Common myeloid progenitor, CD34-positive (primary cell): ENCODE results near the gene CLDN12.

Source experiments
- CTCF ChIA-PET: fragments of 350-600 bp; sonication (Branson Sonifier 250); formaldehyde crosslinking; loops from one replicate; lab custom pipeline; 2021; ENCODE audit warnings: antibody characterized with exemption; lab: Charles Lee
- POLR2A ChIA-PET: fragments of 350-600 bp; sonication (Branson Sonifier 250); formaldehyde crosslinking; loops from one replicate; lab custom pipeline; 2021; ENCODE audit warnings: antibody characterized with exemption; lab: Charles Lee
- DNase-seq, 3 donors: peaks; one replicate each; pipeline versions ENCODE4 v3.0.0 to v3.0.0-alpha.2; 2013
- H3K27ac ChIP-seq, 2 experiments: 1 replicate in 1 of 2; 2 replicates in 1 of 2; pipeline ENCODE4 v1.7.0; 2013; ENCODE audit warnings: inconsistent platforms in 2 of 2, low read length in 2 of 2, mild to moderate bottlenecking in 2 of 2, low read depth in 1 of 2, moderate library complexity in 1 of 2; ENCODE audit not compliant: severe bottlenecking in 2 of 2, insufficient read depth in 1 of 2, poor library complexity in 1 of 2
- H3K27me3 ChIP-seq, 5 experiments: replicated peaks in 2 of 5; 1 replicate in 3 of 5; 2 replicates in 2 of 5; pipeline versions ENCODE4 v1.6.1 to v1.7.0; 2013; ENCODE audit warnings: low read length in 4 of 5, mild to moderate bottlenecking in 2 of 5, moderate library complexity in 2 of 5, inconsistent platforms in 1 of 5; ENCODE audit not compliant: insufficient read depth in 5 of 5, control insufficient read depth in 4 of 5
- H3K36me3 ChIP-seq, 4 experiments: 1 replicate in 2 of 4; 2 replicates in 2 of 4; pipeline versions ENCODE4 v1.6.1 to v1.7.0; 2013; ENCODE audit warnings: low read length in 3 of 4, control low read depth in 1 of 4, mild to moderate bottlenecking in 1 of 4; ENCODE audit not compliant: control insufficient read depth in 4 of 4, insufficient read depth in 4 of 4
- H3K4me1 ChIP-seq, 4 experiments: 1 replicate in 3 of 4; 2 replicates in 1 of 4; pipeline versions ENCODE4 v1.6.1 to v1.7.1; 2013; ENCODE audit warnings: low read length in 3 of 4, mild to moderate bottlenecking in 3 of 4, control low read depth in 1 of 4, inconsistent platforms in 1 of 4, moderate library complexity in 1 of 4; ENCODE audit not compliant: control insufficient read depth in 4 of 4, insufficient read depth in 4 of 4; ENCODE audit errors: control extremely low read depth in 1 of 4
- H3K4me3 ChIP-seq, 7 experiments: 1 replicate in 4 of 7; 2 replicates in 3 of 7; pipeline versions ENCODE4 v1.5.1 to v1.7.0; 2013; ENCODE audit warnings: mild to moderate bottlenecking in 7 of 7, low read length in 6 of 7, moderate library complexity in 6 of 7, inconsistent platforms in 2 of 7, low read depth in 2 of 7, control low read depth in 1 of 7; ENCODE audit not compliant: insufficient read depth in 4 of 7, control insufficient read depth in 1 of 7; ENCODE audit errors: extremely low read depth in 1 of 7
- H3K9me3 ChIP-seq, 5 experiments: 1 replicate in 4 of 5; 2 replicates in 1 of 5; pipeline versions ENCODE4 v1.6.1 to v1.7.1; 2013; ENCODE audit warnings: low read length in 4 of 5, mild to moderate bottlenecking in 2 of 5, inconsistent platforms in 1 of 5, low read depth in 1 of 5, moderate library complexity in 1 of 5; ENCODE audit not compliant: control insufficient read depth in 4 of 5, insufficient read depth in 2 of 5; ENCODE audit errors: control extremely low read depth in 1 of 5
- WGBS: methylation state at CpG from one replicate; pipeline ENCODE4 v1.1.5; 2013; ENCODE audit not compliant: insufficient coverage; 5-methylcytosine and 5-hydroxymethylcytosine counted together

Gene CLDN12

GRCh38 chr7:90430614-90431460 lies 27.6 kb downstream of the CLDN12 start:
- WGBS: 100% methylated on average over 3 of the region's 6 CpGs
- H3K4me1 ChIP-seq: no peaks in the 10 kb centered on the region
- ChIA-PET POLR2A (no interaction called here), CTCF (interaction anchor here (0.8 to 6.5 kb wide), 7 partner anchors 11 to 277 kb away, joined by 3 to 50 read pairs (median 11); no protein-coding TSS in a partner anchor)
- H3K4me3 ChIP-seq: no peak overlapping the region
- H3K9me3 ChIP-seq: peaks cover 0 to 19% (median 14%) of the 10 kb centered on the region in 5 experiments
- no peaks in the 10 kb centered on the region for H3K27me3 ChIP-seq
- H3K27ac ChIP-seq: no peak overlapping the region
- H3K36me3 ChIP-seq: no peaks in the 10 kb centered on the region
- DNase-seq: no peak

GRCh38 chr7:90432752-90433151 lies 29.5 kb downstream of the CLDN12 start:
- H3K4me3 ChIP-seq: no peak overlapping the region
- ChIA-PET POLR2A (no interaction called here), CTCF (interaction anchor here (0.6 to 4.5 kb wide), 3 partner anchors 23 to 132 kb away, joined by 4 to 16 read pairs (median 4); no protein-coding TSS in a partner anchor)
- H3K36me3 ChIP-seq: no peaks in the 10 kb centered on the region
- WGBS: 92% methylated on average over 6 of the region's 10 CpGs
- H3K9me3 ChIP-seq: peaks cover 0 to 19% (median 14%) of the 10 kb centered on the region in 5 experiments
- H3K27ac ChIP-seq: no peak overlapping the region
- DNase-seq: no peak
- H3K27me3 ChIP-seq: no peaks in the 10 kb centered on the region
- H3K4me1 ChIP-seq: no peaks in the 10 kb centered on the region

GRCh38 chr7:90433221-90433620 lies 30.0 kb downstream of the CLDN12 start:
- POLR2A ChIA-PET: no interaction called here
- WGBS: 100% methylated on average over 2 of the region's 3 CpGs
- no peak overlapping the region for H3K4me3 ChIP-seq
- CTCF ChIA-PET: interaction anchor here (1.8 to 4.5 kb wide), 2 partner anchors 22 to 121 kb away, joined by 4 to 16 read pairs; no protein-coding TSS in a partner anchor
- no peak for DNase-seq
- H3K27ac ChIP-seq: no peak overlapping the region
- H3K36me3 ChIP-seq: no peaks in the 10 kb centered on the region
- H3K9me3 ChIP-seq: peaks cover 0 to 19% (median 14%) of the 10 kb centered on the region in 5 experiments
- no peaks in the 10 kb centered on the region for H3K4me1 ChIP-seq
- H3K27me3 ChIP-seq: no peaks in the 10 kb centered on the region

GRCh38 chr7:90445633-90446032 lies 42.4 kb downstream of the CLDN12 start:
- WGBS: 57% methylated on average over 1 of the region's 2 CpGs
- no peaks in the 10 kb centered on the region for H3K36me3 ChIP-seq
- DNase-seq: no peak
- H3K4me3 ChIP-seq: no peak overlapping the region
- peaks cover 0 to 2% (median 0%) of the 10 kb centered on the region in 5 experiments for H3K27me3 ChIP-seq
- no peak overlapping the region for H3K27ac ChIP-seq
- H3K9me3 ChIP-seq: no peaks in the 10 kb centered on the region
- POLR2A ChIA-PET: no interaction called here
- CTCF ChIA-PET: interaction anchor here (0.7 to 1.2 kb wide), 4 partner anchors 8 to 25 kb away, joined by 3 to 4 read pairs (median 4); no protein-coding TSS in a partner anchor
- no peaks in the 10 kb centered on the region for H3K4me1 ChIP-seq

GRCh38 chr7:90446137-90446899 lies 43.1 kb downstream of the CLDN12 start:
- no peaks in the 10 kb centered on the region for H3K9me3 ChIP-seq
- POLR2A ChIA-PET: no interaction called here
- no peaks in the 10 kb centered on the region for H3K36me3 ChIP-seq
- CTCF ChIA-PET: interaction anchor here (0.7 to 1.0 kb wide), 2 partner anchors 9 to 10 kb away, joined by 3 read pairs; no protein-coding TSS in a partner anchor
- 85% methylated on average over 4 of the region's 4 CpGs for WGBS
- H3K4me3 ChIP-seq: no peak overlapping the region
- no peak for DNase-seq
- peaks cover 0 to 2% (median 0%) of the 10 kb centered on the region in 5 experiments for H3K27me3 ChIP-seq
- H3K27ac ChIP-seq: no peak overlapping the region
- no peaks in the 10 kb centered on the region for H3K4me1 ChIP-seq

GRCh38 chr7:90453259-90453891 lies 50.1 kb downstream of the CLDN12 start:
- DNase-seq: no peak
- no peaks in the 10 kb centered on the region for H3K9me3 ChIP-seq
- H3K36me3 ChIP-seq: no peaks in the 10 kb centered on the region
- H3K27me3 ChIP-seq: peaks cover 0 to 7% (median 0%) of the 10 kb centered on the region in 5 experiments
- no peak overlapping the region for H3K4me3 ChIP-seq
- ChIA-PET POLR2A (no interaction called here), CTCF (interaction anchor here (1.3 to 1.6 kb wide), 2 partner anchors 8 to 13 kb away, joined by 4 to 5 read pairs; no protein-coding TSS in a partner anchor)
- no peak overlapping the region for H3K27ac ChIP-seq
- peaks cover 0 to 3% (median 0%) of the 10 kb centered on the region in 4 experiments for H3K4me1 ChIP-seq
